ENCODE results near the gene CAMK2B. TPM values are rescaled to one million over a fixed set of nuclear protein-coding genes. Genes with fewer than 3 reads are reported as not detected.
A peak's percentile ranks its signal among the peaks of the same experiment; 100 is the strongest.

The CAMK2B gene
- total RNA-seq, 4 donors from 2014 or later = 0.26 to 0.95 (median 0.69) TPM

DNA sequence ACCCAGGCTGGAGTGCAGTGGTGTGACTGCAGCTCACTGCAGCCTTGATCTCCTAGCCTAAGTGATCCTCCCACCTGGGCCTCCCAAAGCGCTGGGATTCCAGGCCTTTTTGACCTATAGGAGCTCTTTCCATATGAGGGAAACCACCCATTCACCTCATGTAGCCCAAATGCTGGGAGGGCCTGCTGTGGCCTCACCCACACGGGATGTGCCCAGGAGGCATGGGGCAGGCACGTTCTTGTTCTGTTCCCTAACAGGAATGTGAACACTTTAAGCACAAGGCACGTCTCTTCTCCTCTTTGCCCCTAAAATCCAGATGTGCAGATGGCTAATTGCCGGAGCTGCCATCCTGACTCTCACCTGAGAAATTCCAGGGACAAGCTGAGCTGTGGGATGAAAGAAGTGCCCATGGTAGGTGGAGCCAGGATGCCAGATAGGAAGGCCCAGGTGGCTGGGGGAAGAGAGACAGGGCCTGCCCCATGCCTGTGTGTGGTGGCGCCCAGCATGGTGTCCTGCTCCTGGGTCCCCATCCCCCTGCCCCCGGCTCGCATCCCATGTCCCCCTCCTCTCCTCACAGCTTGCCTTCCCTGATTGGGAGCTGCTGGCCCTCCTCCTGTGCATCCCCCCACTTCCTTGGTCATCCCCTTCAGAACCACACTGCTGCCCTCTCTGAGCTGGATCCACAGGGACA is 17.3 kb downstream of the CAMK2B start:
- no peaks in the 10 kb centered on the region for H3K36me3 ChIP-seq
- peaks cover 0 to 29% (median 2%) of the 10 kb centered on the region in 4 donors for H3K27me3 ChIP-seq
- WGBS, 2 donors = 20 to 44% methylated on average over 6 to 7 of the region's 8 CpGs
- no peak overlapping the region for H3K4me3 ChIP-seq
- TF ChIP-seq, protein P1, sequence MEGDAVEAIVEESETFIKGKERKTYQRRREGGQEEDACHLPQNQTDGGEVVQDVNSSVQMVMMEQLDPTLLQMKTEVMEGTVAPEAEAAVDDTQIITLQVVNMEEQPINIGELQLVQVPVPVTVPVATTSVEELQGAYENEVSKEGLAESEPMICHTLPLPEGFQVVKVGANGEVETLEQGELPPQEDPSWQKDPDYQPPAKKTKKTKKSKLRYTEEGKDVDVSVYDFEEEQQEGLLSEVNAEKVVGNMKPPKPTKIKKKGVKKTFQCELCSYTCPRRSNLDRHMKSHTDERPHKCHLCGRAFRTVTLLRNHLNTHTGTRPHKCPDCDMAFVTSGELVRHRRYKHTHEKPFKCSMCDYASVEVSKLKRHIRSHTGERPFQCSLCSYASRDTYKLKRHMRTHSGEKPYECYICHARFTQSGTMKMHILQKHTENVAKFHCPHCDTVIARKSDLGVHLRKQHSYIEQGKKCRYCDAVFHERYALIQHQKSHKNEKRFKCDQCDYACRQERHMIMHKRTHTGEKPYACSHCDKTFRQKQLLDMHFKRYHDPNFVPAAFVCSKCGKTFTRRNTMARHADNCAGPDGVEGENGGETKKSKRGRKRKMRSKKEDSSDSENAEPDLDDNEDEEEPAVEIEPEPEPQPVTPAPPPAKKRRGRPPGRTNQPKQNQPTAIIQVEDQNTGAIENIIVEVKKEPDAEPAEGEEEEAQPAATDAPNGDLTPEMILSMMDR (IDR thresholded peaks at IDR 0.05) = no peak
- TF ChIP-seq POLR2A (IDR thresholded peaks at IDR 0.05) = no peak
- intact Hi-C loops (cut with DNase I) = no loop called here
- no peaks in the 10 kb centered on the region for H3K9me3 ChIP-seq
- H3K27ac ChIP-seq = peak overlapping the region in 3 of 4 donors; percentile 28 to 63 (median 53)
- H3K4me1 ChIP-seq = peaks cover 0 to 24% (median 2%) of the 10 kb centered on the region in 3 donors
- no peak for DNase-seq

DNA sequence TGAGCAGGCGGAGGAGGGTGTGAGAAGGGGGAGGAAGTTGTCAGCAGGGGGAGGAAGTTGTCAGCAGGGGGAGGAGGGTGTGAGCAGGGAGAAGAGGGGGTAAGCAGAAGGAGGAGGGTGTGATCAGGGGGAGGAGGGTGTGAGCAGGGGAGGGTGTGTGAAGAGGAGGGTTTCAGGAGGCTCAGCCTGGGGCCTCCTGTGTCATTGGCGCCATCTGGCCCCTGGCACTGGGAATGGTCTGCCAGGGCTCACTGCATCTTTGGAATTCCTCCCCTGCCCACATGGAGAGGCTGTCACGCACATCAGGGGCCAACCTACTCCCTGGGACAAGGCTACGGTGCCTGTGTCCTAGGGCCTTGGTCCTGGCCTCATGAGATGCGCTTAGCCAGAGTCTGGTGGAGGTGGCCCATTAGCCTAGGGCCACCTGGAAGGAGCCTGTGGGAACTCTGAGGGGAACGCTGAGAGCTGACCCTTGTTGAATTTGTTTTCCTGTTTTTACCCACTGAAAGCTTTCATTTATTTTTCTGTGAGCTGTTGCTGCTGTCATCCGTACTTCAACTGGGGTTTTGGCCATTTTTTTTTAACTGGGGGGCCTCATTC is 18.0 kb downstream of the CAMK2B start:
- H3K36me3 ChIP-seq = no peaks in the 10 kb centered on the region
- H3K27me3 ChIP-seq = peaks cover 0 to 29% (median 2%) of the 10 kb centered on the region in 4 donors
- no peak overlapping the region for H3K4me3 ChIP-seq
- TF ChIP-seq POLR2A (IDR thresholded peaks at IDR 0.05) = no peak
- TF ChIP-seq, protein P1 (IDR thresholded peaks at IDR 0.05) = no peak
- intact Hi-C loops (cut with DNase I) = no loop called here
- H3K27ac ChIP-seq = peak overlapping the region in 2 of 4 donors; percentile 51 to 63
- DNase-seq = no peak
- peaks cover 0 to 24% (median 2%) of the 10 kb centered on the region in 3 donors for H3K4me1 ChIP-seq
- no peaks in the 10 kb centered on the region for H3K9me3 ChIP-seq
- 67 to 77% methylated on average over 7 of the region's 7 CpGs for WGBS, 2 donors

DNA sequence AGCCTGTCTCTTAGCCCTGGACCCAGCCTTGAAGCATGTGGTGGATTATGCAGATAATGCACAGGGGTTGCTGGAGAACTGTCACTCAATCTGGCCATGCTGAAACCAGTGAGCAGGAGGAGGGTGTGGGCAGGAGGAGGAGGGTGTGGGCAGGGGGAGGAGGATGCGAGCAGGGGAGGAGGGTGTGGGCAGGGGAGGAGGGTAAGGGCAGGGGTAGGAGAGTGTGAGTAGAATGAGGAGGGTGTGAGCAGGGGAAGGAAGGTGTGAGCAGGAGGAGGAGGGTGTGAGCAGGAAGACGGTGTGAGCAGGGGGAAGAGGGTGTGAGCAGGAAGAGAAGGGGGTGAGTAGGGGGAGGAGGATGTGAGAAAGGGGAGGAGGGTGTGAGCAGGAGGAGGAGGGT is 18.8 kb downstream of the CAMK2B start:
- Histone ChIP-seq H3K27ac (no peak overlapping the region), H3K27me3 (peaks cover 0 to 27% (median 2%) of the 10 kb centered on the region in 4 donors), H3K4me3 (no peak overlapping the region), H3K9me3 (no peaks in the 10 kb centered on the region), H3K36me3 (no peaks in the 10 kb centered on the region), H3K4me1 (peaks cover 0 to 24% (median 2%) of the 10 kb centered on the region in 3 donors)
- WGBS, 2 donors = 39 to 70% methylated on average over 2 of the region's 2 CpGs
- no peak for TF ChIP-seq POLR2A (IDR thresholded peaks at IDR 0.05)
- TF ChIP-seq, protein P1 (IDR thresholded peaks at IDR 0.05) = no peak
- intact Hi-C loops (cut with DNase I) = no loop called here
- DNase-seq = no peak

DNA sequence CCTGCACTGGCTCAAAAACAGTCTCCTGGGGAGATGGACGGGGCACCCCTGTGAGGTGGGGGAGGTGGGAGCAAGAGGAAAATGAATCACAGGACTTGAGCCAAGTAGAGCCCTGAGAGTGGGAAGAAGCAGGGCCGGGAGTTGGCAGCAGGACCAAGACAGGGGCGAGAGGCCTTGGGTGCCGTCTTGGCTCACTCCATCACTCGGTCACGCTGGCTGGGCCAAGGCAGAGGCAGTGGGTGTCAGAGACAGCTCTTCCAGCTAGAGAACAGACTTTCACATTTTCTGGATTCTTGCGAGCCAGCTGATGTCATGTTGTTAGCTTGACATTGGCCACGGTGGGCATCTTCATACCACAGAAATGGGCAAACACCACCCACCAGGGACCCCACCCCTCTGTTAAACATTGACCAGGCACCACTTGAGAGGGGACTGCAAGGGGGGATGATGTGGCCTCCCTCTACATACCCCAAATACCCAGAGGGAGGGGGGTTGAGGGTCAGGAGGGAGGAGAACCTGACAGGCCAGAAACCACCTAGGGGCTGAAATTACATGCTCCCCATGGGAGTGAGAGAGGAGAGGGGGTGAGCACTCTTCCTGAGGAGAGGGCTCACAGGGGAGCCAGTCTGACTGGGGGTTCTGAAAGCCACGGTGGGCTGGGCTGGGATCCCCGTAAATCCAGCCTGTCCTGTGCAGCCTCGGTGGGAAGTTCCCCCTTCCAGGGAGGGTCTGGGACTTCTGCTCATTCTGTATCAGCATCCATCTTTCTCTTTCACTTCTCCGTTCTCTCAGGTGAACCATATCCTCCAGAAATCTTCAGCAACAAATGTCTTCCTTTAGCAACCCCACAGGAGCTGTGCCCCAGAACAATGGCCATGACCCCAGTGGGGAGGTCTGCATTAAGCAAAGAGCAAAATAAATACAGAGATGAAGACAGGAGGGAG is 19.6 kb downstream of the CAMK2B start:
- DNase-seq = no peak
- WGBS, 2 donors = 79 to 93% methylated on average over 4 to 11 of the region's 12 CpGs
- no peak for TF ChIP-seq POLR2A (IDR thresholded peaks at IDR 0.05)
- TF ChIP-seq, protein P1 (IDR thresholded peaks at IDR 0.05) = no peak
- no peak overlapping the region for H3K4me3 ChIP-seq
- no peaks in the 10 kb centered on the region for H3K36me3 ChIP-seq
- no peaks in the 10 kb centered on the region for H3K9me3 ChIP-seq
- intact Hi-C loops (cut with DNase I) = no loop called here
- no peak overlapping the region for H3K27ac ChIP-seq
- H3K27me3 ChIP-seq = peaks cover 0 to 22% (median 2%) of the 10 kb centered on the region in 4 donors
- H3K4me1 ChIP-seq = peaks cover 0 to 24% (median 2%) of the 10 kb centered on the region in 3 donors

All from esophagus squamous epithelium (tissue), 5 donors.